Right ventricle myocardium superior (tissue), 1 donor: ENCODE measurements around the gene LY9. TPM values are rescaled to one million over a fixed set of nuclear protein-coding genes. Genes with fewer than 3 reads are reported as not detected.

Experiments used
- ATAC-seq: fragments of 200-7000 bp; cut with Tn5 transposase; one replicate; pipeline ENCODE4 v1.9.1; 2020; ENCODE audit warnings: mild to moderate bottlenecking; ENCODE audit not compliant: poor library complexity
- DNase-seq: peaks from one replicate; pipeline ENCODE4 v3.0.0-alpha.2; 2020
- intact Hi-C: fragments of 100-400 bp; cut with DNase I; formaldehyde crosslinking; loops from one replicate; pipeline ENCODE4 v1.11.2; 2022
- long read RNA-seq: library from polyadenylated mRNA; unstranded; transcript quantifications from one replicate; pipeline ENCODE4 v2.0.0, GENCODE V29; 2021
- total RNA-seq: library from RNA; stranded (reverse); fragmentation: NEBNext Ultra II Directional; extraction: Animal tissue kit (Norgen Biotek cat#: 25700); gene quantifications from one replicate; pipeline ENCODE4 v1.2.1, GENCODE V29; 2021
- donor health status: DM: no; HTN: yes; CAD: no; lungs with severe emphysema.

LY9 gene, protein sequence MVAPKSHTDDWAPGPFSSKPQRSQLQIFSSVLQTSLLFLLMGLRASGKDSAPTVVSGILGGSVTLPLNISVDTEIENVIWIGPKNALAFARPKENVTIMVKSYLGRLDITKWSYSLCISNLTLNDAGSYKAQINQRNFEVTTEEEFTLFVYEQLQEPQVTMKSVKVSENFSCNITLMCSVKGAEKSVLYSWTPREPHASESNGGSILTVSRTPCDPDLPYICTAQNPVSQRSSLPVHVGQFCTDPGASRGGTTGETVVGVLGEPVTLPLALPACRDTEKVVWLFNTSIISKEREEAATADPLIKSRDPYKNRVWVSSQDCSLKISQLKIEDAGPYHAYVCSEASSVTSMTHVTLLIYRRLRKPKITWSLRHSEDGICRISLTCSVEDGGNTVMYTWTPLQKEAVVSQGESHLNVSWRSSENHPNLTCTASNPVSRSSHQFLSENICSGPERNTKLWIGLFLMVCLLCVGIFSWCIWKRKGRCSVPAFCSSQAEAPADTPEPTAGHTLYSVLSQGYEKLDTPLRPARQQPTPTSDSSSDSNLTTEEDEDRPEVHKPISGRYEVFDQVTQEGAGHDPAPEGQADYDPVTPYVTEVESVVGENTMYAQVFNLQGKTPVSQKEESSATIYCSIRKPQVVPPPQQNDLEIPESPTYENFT
- not detected for total RNA-seq
- long read RNA-seq, result 0 reads

GRCh38 chr1:160795951-160796383 is at the start of gene LY9:
Gene LY9 (plus strand): TSS chr1:160796174. CDS start chr1:160796188, 14 bp downstream.
- ATAC-seq (no peak), DNase-seq (no peak)
- intact Hi-C loops, result no loop called here

- intact Hi-C loops, result no loop called here
- ATAC-seq, result no peak
Measured at GRCh38 chr1:160746836-160747500, 49.0 kb upstream of the LY9 start.

DNA sequence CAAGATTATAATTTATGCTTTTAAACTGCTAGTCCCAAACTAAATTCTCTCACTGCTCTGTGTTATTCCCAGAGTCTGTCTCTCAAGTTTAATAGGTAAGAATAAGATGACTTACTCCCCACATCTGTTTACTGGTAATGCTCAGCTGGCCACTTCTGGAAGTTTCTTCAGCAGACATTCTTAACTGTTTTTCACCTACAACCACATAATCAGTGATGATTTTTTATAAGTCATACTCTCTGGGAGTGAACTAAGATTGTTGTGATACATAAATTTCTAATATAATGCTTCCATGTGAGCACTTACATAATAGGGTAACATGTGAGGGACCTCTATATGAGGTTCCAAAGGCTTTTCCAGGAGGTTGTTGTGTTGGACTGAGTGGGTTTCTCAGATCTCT is 48.3 kb upstream of the LY9 start:
- ATAC-seq, result no peak
- intact Hi-C loops, result no loop called here
- DNase-seq, result no peak

More at GRCh38 chr1:160746836-160747500, 49.0 kb upstream of the LY9 start:
- DNase-seq, result no peak

GRCh38 chr1:160748181-160748877 is 47.6 kb upstream of the LY9 start:
- no peak for ATAC-seq
- intact Hi-C loops, result no loop called here

GRCh38 chr1:160748878-160749269 is 47.1 kb upstream of the LY9 start:
- ATAC-seq, result no peak
- intact Hi-C loops, result no loop called here
- no peak for DNase-seq

More at GRCh38 chr1:160748181-160748877, 47.6 kb upstream of the LY9 start:
- DNase-seq, result no peak

- DNase-seq (no peak), ATAC-seq (no peak)
- intact Hi-C loops, result no loop called here
Measured at GRCh38 chr1:160750608-160751007, 45.4 kb upstream of the LY9 start.

- no peak for DNase-seq
- no peak for ATAC-seq
- intact Hi-C loops, result no loop called here
Measured at GRCh38 chr1:160752406-160752805, 43.6 kb upstream of the LY9 start.

GRCh38 chr1:160752924-160753323 is 43.0 kb upstream of the LY9 start:
- DNase-seq (no peak), ATAC-seq (no peak)
- intact Hi-C loops, result no loop called here

- ATAC-seq, result no peak
- intact Hi-C loops, result no loop called here
Measured at GRCh38 chr1:160753594-160753993, 42.4 kb upstream of the LY9 start.

DNA sequence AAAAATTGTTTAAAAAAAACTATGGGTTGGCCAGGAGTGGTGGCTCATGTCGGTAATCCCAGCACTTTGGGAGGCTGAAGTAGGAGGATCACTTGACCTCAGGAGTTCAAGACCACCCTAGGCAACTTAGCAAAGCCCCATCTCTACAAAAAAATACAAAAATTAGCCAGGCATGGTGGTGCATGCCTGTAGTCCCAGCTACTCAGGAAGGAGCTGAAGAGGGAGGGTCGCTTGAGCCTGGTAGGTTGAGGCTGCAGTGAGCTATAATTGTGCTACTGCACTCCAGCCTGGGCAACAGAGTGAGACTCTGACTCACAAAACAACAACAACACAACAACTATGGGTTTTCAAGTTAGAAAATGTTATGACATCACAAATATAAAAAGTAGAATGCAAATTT is 40.5 kb upstream of the LY9 start:
- intact Hi-C loops, result no loop called here
- ATAC-seq (no peak), DNase-seq (no peak)

More at GRCh38 chr1:160753594-160753993, 42.4 kb upstream of the LY9 start:
- no peak for DNase-seq

DNA sequence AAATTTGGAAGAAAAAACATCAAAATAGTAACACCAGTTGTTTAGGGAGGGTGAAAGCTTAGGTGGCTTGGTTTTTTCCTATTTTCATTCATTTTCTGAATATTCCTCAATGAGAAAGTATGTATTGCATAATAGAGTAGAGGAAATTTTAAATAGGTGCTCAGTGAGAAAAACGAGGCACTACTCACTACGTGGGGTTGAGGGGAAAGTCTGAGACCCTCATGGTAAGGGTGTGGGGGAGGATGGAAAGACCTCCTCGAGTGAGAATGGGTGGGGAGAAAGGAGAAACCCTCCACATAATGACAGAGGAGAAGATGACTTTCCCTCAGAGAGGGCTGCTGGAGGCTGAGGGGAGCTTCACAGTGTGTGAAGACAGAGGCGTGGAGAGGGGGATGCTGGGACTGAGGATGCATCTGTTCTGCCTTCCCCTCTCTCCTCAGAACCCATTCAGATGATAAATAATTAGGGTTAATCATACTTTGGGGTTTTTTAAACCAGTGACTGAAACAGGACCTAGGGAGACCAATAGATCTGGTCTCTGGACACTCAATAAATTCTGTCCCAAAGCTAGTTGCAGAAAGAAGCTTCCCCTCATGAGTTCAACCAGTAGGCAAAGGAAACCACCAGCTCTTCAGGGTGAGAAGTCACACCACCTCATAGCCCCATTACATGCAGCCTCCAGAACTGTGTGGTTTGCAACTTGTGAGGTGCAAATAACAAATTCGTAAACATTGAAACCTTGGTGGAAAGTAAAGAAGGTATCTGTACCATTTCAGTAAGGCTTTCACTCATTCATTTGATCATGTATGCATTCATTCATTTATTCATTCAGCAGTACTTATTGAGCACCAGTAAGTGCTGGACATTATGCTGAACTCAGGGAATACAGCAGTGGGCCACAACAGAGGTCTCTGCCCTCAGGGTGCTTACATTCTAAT is 39.8 kb upstream of the LY9 start:
- intact Hi-C loops, result no loop called here
- ATAC-seq, result no peak
- no peak for DNase-seq

GRCh38 chr1:160756849-160757201 is 39.1 kb upstream of the LY9 start:
- intact Hi-C loops, result no loop called here
- DNase-seq (no peak), ATAC-seq (no peak)

DNA sequence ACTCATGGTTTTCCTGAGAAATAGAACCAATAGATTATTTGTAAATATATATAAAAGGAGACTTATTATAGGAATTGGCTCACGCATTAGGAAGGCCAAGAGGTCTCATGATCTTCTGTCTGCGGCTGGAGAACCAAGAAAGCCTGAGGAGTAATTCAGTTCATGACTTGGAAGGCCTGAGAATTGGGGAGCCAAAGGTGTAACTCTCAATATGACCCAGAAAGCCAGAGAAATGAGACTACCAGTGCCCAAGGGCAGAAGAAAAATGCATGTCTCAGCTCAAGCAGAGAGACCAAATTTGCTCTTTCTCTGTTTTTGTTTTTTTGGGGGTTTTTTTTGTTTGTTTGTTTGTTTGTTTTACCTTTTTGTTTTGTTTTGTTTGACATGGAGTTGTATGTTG is 37.5 kb upstream of the LY9 start:
- DNase-seq (no peak), ATAC-seq (no peak)
- intact Hi-C loops, result no loop called here

DNA sequence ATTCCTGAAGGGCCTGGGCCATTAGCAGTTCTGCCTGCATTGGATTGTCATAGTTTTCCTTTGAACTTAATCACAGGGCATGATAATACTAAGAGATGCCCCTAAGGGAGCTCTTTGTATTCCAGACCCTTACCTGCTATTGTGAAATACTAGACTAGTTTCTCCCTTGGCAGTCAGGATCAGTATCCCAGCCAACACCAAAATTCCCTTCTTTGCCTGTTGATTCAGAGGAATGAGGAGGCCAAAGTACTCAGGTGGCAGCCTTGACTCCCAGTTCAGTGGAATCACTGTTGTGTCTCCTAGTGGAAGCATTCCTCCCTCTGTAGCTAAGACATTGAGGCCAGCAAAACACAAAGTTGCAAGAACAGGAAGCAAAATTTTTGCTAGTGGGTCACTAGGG is 36.2 kb upstream of the LY9 start:
- no peak for DNase-seq
- no peak for ATAC-seq
- intact Hi-C loops, result no loop called here

DNA sequence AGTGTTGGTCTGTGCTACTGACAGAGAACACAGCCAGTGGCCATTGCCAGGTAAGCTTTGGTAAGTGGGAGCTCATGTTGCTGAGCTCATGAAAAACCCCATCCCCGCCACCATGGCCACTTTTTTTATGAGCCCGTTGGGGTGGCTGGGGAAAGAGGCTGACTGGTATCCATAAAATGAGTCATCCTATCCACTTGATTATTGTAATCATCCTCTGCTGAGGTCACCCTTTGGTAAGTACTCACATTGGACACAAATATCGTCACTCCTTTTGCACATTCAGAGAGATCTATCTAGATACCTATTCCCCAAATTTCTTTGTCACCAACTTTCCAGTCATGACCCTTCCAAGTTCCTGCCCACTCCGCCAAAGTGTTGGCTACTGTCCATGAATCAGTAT is 34.9 kb upstream of the LY9 start:
- DNase-seq (no peak), ATAC-seq (no peak)
- intact Hi-C loops, result no loop called here

DNA sequence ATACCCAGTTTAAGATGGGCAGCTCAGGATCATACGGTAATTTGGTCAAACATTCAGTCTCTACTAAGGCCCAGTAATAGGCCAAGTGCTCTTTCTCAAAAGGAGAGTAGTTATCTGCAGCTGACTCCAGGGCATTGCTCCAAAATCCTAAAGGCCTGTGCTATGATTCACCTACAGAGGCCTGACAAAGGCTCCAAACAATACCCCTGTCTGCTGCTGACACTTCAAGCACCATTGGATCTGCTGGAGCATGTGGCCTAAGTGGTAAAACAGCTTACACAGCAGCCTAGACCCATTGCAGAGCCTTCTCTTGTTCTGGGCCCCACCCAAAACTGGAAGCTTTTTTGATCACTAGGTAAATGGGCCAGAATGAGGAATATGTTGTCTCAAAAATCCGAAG is 34.1 kb upstream of the LY9 start:
- no peak for ATAC-seq
- intact Hi-C loops, result no loop called here
- no peak for DNase-seq

DNA sequence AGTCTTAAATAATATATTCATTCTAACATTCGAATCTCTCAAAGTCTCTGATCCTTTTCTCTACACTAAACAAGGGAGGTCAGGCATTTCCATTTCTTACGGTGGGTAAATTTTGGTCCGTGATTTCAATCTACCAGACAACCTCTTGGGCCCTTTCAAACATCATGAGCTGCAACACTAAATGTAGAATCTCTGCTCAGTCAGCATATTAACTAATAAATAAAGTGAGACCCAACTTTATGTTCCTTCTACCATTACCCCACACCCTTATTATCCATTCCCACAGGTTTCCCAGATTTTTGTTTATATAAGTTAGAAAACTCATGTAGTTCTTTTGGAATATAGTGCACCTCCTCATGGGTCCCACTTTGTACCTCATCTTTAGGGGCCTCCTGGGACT is 32.0 kb upstream of the LY9 start:
- DNase-seq (no peak), ATAC-seq (no peak)
- intact Hi-C loops, result no loop called here
